ENCODE data around the gene CLRN3.

GRCh38 chr10:127873901-127874470, 18.8 kb downstream of the CLRN3 start:
- TF ChIP-seq CTCF (IDR thresholded peaks at IDR 0.05) (no peak), POLR2A (IDR thresholded peaks at IDR 0.05) (no peak)

Data from uterus (tissue), 2 donors.